ENCODE measurements around the gene UCN3. TPM values are rescaled to one million over a fixed set of nuclear protein-coding genes. Genes with fewer than 3 reads are reported as not detected.

The UCN3 gene
- total RNA-seq, 4 donors from 2014 or later: not detected

DNA sequence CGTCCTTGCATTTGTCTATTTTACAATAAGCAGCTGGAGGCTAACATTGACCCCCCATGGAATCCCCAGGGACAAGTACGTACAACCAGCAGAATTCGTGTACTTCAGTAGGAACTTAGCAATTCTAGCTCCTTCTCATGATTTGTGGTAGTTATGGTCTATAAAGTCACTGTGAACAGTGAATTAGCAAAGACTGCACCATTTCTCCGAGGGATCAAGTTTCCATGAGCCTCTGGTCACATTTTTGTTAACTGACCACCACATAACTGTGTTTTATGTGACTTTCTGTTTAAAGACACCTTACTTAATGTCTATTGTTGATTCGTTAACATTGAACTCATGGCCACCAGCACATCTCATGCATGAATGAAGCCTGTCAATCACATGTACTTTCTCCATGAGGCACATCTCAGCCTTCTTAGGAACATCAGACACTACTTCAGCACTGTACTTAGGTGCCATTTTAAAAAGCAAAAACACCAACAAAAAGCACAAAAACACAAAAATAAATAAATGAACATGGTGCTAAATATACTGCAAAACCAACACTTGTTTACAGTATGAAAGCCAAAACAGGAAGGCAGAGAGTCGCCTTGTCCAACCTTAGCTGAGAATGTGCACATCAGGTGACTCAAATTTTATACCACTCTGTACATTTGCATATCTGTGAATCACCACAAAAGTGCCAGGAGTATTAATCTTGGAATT lies 9.0 kb upstream of the UCN3 start:
- H3K36me3 ChIP-seq: no peaks in the 10 kb centered on the region
- DNase-seq: no peak
- H3K27me3 ChIP-seq: no peaks in the 10 kb centered on the region
- no peaks in the 10 kb centered on the region for H3K9me3 ChIP-seq
- no peaks in the 10 kb centered on the region for H3K4me1 ChIP-seq
- TF ChIP-seq POLR2A (IDR thresholded peaks at IDR 0.05): no peak
- no peak for TF ChIP-seq CTCF (IDR thresholded peaks at IDR 0.05)
- no peak overlapping the region for H3K27ac ChIP-seq
- no peak overlapping the region for H3K4me3 ChIP-seq
- intact Hi-C loops (cut with DNase I; ENCODE audit: low total_unique reads): no loop called here

DNA sequence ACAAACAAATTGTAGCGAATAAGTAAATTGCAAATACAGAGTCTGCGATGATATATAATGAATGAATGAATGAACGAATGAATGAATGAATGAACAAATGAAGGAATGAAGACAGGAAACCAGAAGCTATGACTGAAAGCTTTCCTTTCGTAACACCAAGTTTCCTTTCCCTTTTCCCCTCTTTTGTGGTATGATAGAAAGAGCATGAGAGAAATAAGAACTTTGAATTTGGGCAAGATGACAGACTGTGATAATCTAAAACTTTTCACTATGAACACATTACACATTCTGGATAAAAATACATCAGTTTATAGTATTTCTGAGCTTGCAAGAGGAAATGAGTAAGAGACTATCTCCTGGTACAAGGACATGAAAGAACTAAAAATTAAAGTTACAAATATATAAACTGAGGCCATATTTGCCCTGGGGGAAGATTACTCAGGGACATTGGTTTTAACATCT lies 8.4 kb upstream of the UCN3 start:
- H3K4me3 ChIP-seq: no peak overlapping the region
- no peaks in the 10 kb centered on the region for H3K27me3 ChIP-seq
- TF ChIP-seq POLR2A (IDR thresholded peaks at IDR 0.05) (no peak), CTCF (IDR thresholded peaks at IDR 0.05) (no peak)
- intact Hi-C loops (cut with DNase I; ENCODE audit: low total_unique reads): no loop called here
- H3K27ac ChIP-seq: no peak overlapping the region
- H3K9me3 ChIP-seq: no peaks in the 10 kb centered on the region
- no peaks in the 10 kb centered on the region for H3K4me1 ChIP-seq
- DNase-seq: no peak
- no peaks in the 10 kb centered on the region for H3K36me3 ChIP-seq

GRCh38 chr10:5360318-5360915 lies 4.3 kb upstream of the UCN3 start:
- no peaks in the 10 kb centered on the region for H3K4me1 ChIP-seq
- DNase-seq: no peak
- H3K4me3 ChIP-seq: no peak overlapping the region
- H3K27me3 ChIP-seq: no peaks in the 10 kb centered on the region
- no peaks in the 10 kb centered on the region for H3K9me3 ChIP-seq
- TF ChIP-seq POLR2A (IDR thresholded peaks at IDR 0.05) (no peak), CTCF (IDR thresholded peaks at IDR 0.05) (no peak)
- intact Hi-C loops (cut with DNase I; ENCODE audit: low total_unique reads): no loop called here
- no peaks in the 10 kb centered on the region for H3K36me3 ChIP-seq
- H3K27ac ChIP-seq: no peak overlapping the region

- Histone ChIP-seq H3K27ac (no peak overlapping the region), H3K9me3 (no peaks in the 10 kb centered on the region), H3K4me1 (no peaks in the 10 kb centered on the region), H3K36me3 (no peaks in the 10 kb centered on the region), H3K27me3 (no peaks in the 10 kb centered on the region), H3K4me3 (no peak overlapping the region)
- no peak for DNase-seq
- intact Hi-C loops (cut with DNase I; ENCODE audit: low total_unique reads): no loop called here
- TF ChIP-seq POLR2A (IDR thresholded peaks at IDR 0.05) (no peak), CTCF (IDR thresholded peaks at IDR 0.05) (no peak)
Measured at GRCh38 chr10:5361966-5362365, 2.8 kb upstream of the UCN3 start.

GRCh38 chr10:5362873-5363272 lies 1.9 kb upstream of the UCN3 start:
- DNase-seq: no peak
- intact Hi-C loops (cut with DNase I; ENCODE audit: low total_unique reads): no loop called here
- TF ChIP-seq POLR2A (IDR thresholded peaks at IDR 0.05) (no peak), CTCF (IDR thresholded peaks at IDR 0.05) (no peak)

More at GRCh38 chr10:5362873-5363272, 1.9 kb upstream of the UCN3 start:
- no peak overlapping the region for H3K4me3 ChIP-seq
- no peaks in the 10 kb centered on the region for H3K4me1 ChIP-seq
- H3K27ac ChIP-seq: no peak overlapping the region
- no peaks in the 10 kb centered on the region for H3K36me3 ChIP-seq
- no peaks in the 10 kb centered on the region for H3K9me3 ChIP-seq
- no peaks in the 10 kb centered on the region for H3K27me3 ChIP-seq

All from uterus (tissue), 4 donors.